WTC11 (cell line): Measurements from ENCODE around the gene RASSF9.

Experiments
- ATF2 ChIP-seq: sonication (generic); formaldehyde crosslinking; IDR thresholded peaks from 2 replicates; pipeline ENCODE4 v1.8.1; 2022; ENCODE audit warnings: low read depth, missing genetic modification reagents, borderline replicate concordance
- ATF3 ChIP-seq: sonication (generic); formaldehyde crosslinking; conservative IDR thresholded peaks from 2 replicates; pipeline ENCODE4 v1.8.1; 2022; ENCODE audit warnings: mild to moderate bottlenecking, missing genetic modification reagents
- CREM ChIP-seq: sonication (generic); formaldehyde crosslinking; IDR thresholded peaks from 2 replicates; pipeline ENCODE4 v1.8.1; 2022; ENCODE audit warnings: mild to moderate bottlenecking, missing genetic modification reagents, moderate library complexity
- CTCF ChIP-seq: fragments of 200-600 bp; IDR thresholded peaks from 2 replicates; pipeline ENCODE4 v1.8.0; 2022; ENCODE audit warnings: antibody characterized with exemption
- ETV6 ChIP-seq: sonication (generic); formaldehyde crosslinking; IDR thresholded peaks from 2 replicates; pipeline ENCODE4 v1.8.1; 2022; ENCODE audit warnings: mild to moderate bottlenecking, missing genetic modification reagents
- FOXJ3 ChIP-seq: sonication (generic); formaldehyde crosslinking; IDR thresholded peaks from 2 replicates; pipeline ENCODE4 v1.9.0; 2021; ENCODE audit warnings: missing genetic modification reagents, mild to moderate bottlenecking, borderline replicate concordance
- GRHL2 ChIP-seq: fragments of 250-450 bp; sonication (Bioruptor Pico); IDR thresholded peaks from 2 replicates; pipeline ENCODE4 v1.8.0; 2022; ENCODE audit warnings: mild to moderate bottlenecking, moderate library complexity; ENCODE audit not compliant: insufficient replicate concordance, severe bottlenecking
- PRDM15 ChIP-seq: sonication (generic); formaldehyde crosslinking; IDR thresholded peaks from 2 replicates; pipeline ENCODE4 v1.8.0; 2022; ENCODE audit warnings: missing genetic modification reagents
- SMAD3 ChIP-seq: sonication (generic); formaldehyde crosslinking; IDR thresholded peaks from 2 replicates; pipeline ENCODE4 v1.8.0; 2022; ENCODE audit warnings: missing genetic modification reagents, mild to moderate bottlenecking, borderline replicate concordance
- SP1 ChIP-seq: sonication (generic); formaldehyde crosslinking; conservative IDR thresholded peaks from 2 replicates; pipeline ENCODE4 v1.8.1; 2022; ENCODE audit warnings: missing genetic modification reagents
- TCF7 ChIP-seq: sonication (generic); formaldehyde crosslinking; IDR thresholded peaks from 2 replicates; pipeline ENCODE4 v1.8.0; 2022; ENCODE audit warnings: mild to moderate bottlenecking, low read depth, missing genetic modification reagents, moderate library complexity
- ZNF317 ChIP-seq: sonication (generic); formaldehyde crosslinking; IDR thresholded peaks from 2 replicates; pipeline ENCODE4 v1.8.1; 2023; ENCODE audit warnings: low read depth, mild to moderate bottlenecking, moderate library complexity, missing genetic modification reagents, borderline replicate concordance

- TF ChIP-seq ATF2 (CRISPR knock-in tag): no peak
- TF ChIP-seq FOXJ3 (CRISPR knock-in tag): no peak
- no peak for TF ChIP-seq CTCF
- TF ChIP-seq ETV6 (CRISPR knock-in tag): no peak
- TF ChIP-seq TCF7 (CRISPR knock-in tag): no peak
- no peak for TF ChIP-seq ZNF317 (CRISPR knock-in tag)
- no peak for TF ChIP-seq SP1 (CRISPR knock-in tag)
- no peak for TF ChIP-seq SMAD3
- TF ChIP-seq CREM (CRISPR knock-in tag): no peak
- no peak for TF ChIP-seq ATF3
- no peak for TF ChIP-seq PRDM15 (CRISPR knock-in tag)
- no peak for TF ChIP-seq GRHL2 (CRISPR knock-in tag)
These were observed 7.5 kb upstream of the RASSF9 start for GRCh38 chr12:85843606-85844310.
